Endothelial cell of umbilical vein (primary cell): ENCODE data around the gene GPATCH2L. TPM values are rescaled to one million over a fixed set of nuclear protein-coding genes. Genes with fewer than 3 reads are reported as not detected.

ENCODE experiments used
- BruUV-seq: library from RNA; stranded (reverse); fragments of 400-500 nt; replicated peaks from 2 replicates; lab custom pipeline; 2021; lab: Mats Ljungman, UMichigan
- CTCF ChIA-PET: fragments of 300-600, 350-600 bp; sonication (Branson Sonifier 250); formaldehyde crosslinking; loops from one replicate; lab custom pipeline; 2021; ENCODE audit warnings: antibody characterized with exemption, inconsistent platforms; lab: Charles Lee
- POLR2A ChIA-PET: fragments of 300-600, 350-600 bp; sonication (Branson Sonifier 250); formaldehyde crosslinking; loops from one replicate; lab custom pipeline; 2021; ENCODE audit warnings: antibody characterized with exemption, inconsistent platforms; lab: Charles Lee
- DNase-seq: peaks from one replicate; pipeline ENCODE4 v3.0.0-alpha.2; 2011; ENCODE audit warnings: low read depth, low spot score
- FAIRE-seq: peaks from 2 replicates; lab custom pipeline; 2011; peaks lifted over from hg19 to GRCh38; lab: Jason Lieb, UNC
- H2AFZ ChIP-seq: 2 replicates; pipeline ENCODE4 v1.6.0; 2012; ENCODE audit warnings: low read depth, low read length, control low read depth, inconsistent platforms
- H3K27ac ChIP-seq: 2 replicates; pipeline ENCODE4 v1.5.1; 2011; ENCODE audit warnings: low read depth, mild to moderate bottlenecking, control low read depth, low read length, moderate library complexity; ENCODE audit not compliant: insufficient read depth
- H3K27me3 ChIP-seq, 2 experiments: 2 replicates each; pipeline versions ENCODE4 v1.6.0 to v1.6.1; 2011; ENCODE audit warnings: low read length in 2 of 2, mixed read lengths in 1 of 2; ENCODE audit not compliant: control insufficient read depth in 2 of 2, insufficient read depth in 2 of 2
- H3K36me3 ChIP-seq, 2 experiments: 2 replicates in 1 of 2; 3 replicates in 1 of 2; pipeline ENCODE4 v1.5.1; 2011; ENCODE audit warnings: low read length in 2 of 2, mild to moderate bottlenecking in 1 of 2, moderate library complexity in 1 of 2; ENCODE audit not compliant: control insufficient read depth in 2 of 2, insufficient read depth in 2 of 2; ENCODE audit errors: extremely low read depth in 1 of 2
- H3K4me1 ChIP-seq: 3 replicates; pipeline ENCODE4 v1.5.1; 2011; ENCODE audit warnings: mild to moderate bottlenecking, low read length; ENCODE audit not compliant: control insufficient read depth, insufficient read depth; ENCODE audit errors: extremely low read depth
- H3K4me2 ChIP-seq: 2 replicates; pipeline ENCODE4 v1.6.1; 2011; ENCODE audit warnings: low read length, control low read depth, mixed read lengths; ENCODE audit not compliant: insufficient read depth
- H3K4me3 ChIP-seq, 3 experiments: fragments of 200-600 bp in 1 of 3; sonication (generic), shearing (Covaris generic) in 1 of 3; replicated peaks in 1 of 3; 2 replicates each; pipeline ENCODE4 v1.5.1; 2011 to 2016; ENCODE audit warnings: control low read depth in 3 of 3, low read length in 3 of 3, mild to moderate bottlenecking in 2 of 3, inconsistent platforms in 1 of 3, low read depth in 1 of 3, moderate library complexity in 1 of 3; ENCODE audit not compliant: insufficient read depth in 1 of 3
- H3K79me2 ChIP-seq: 2 replicates; pipeline ENCODE4 v1.6.0; 2012; ENCODE audit warnings: low read length, inconsistent platforms; ENCODE audit not compliant: control insufficient read depth, insufficient read depth
- H3K9ac ChIP-seq: replicated peaks from 2 replicates; pipeline ENCODE3; 2011; ENCODE audit warnings: low read length, control low read depth; ENCODE audit not compliant: insufficient read depth; ENCODE audit errors: extremely low read depth
- H3K9me1 ChIP-seq: replicated peaks from 3 replicates; pipeline ENCODE4 v1.6.0; 2011; ENCODE audit warnings: mild to moderate bottlenecking, low read length; ENCODE audit not compliant: control insufficient read depth, insufficient read depth; ENCODE audit errors: extremely low read depth
- H3K9me3 ChIP-seq: replicated peaks from 2 replicates; pipeline ENCODE4 v1.5.1; 2012; ENCODE audit warnings: low read length, inconsistent platforms; ENCODE audit not compliant: control insufficient read depth, insufficient read depth
- H4K20me1 ChIP-seq: replicated peaks from 2 replicates; pipeline ENCODE3; 2011; ENCODE audit warnings: mild to moderate bottlenecking, low read length; ENCODE audit not compliant: control insufficient read depth, insufficient read depth; ENCODE audit errors: extremely low read depth
- EZH2 ChIP-seq: IDR thresholded peaks from 2 replicates; pipeline ENCODE4 v1.6.1; 2012; ENCODE audit warnings: borderline replicate concordance, low read depth, mild to moderate bottlenecking, moderate library complexity, low read length, inconsistent platforms; ENCODE audit not compliant: severe bottlenecking
- FOS ChIP-seq: IDR thresholded peaks from 2 replicates; pipeline ENCODE4 v1.6.1; 2011; ENCODE audit warnings: mild to moderate bottlenecking, low read length, moderate library complexity, borderline replicate concordance; ENCODE audit not compliant: insufficient read depth
- GATA2 ChIP-seq: IDR thresholded peaks from 2 replicates; pipeline ENCODE4 v1.7.0; 2011; ENCODE audit warnings: low read depth, mild to moderate bottlenecking, moderate library complexity, mixed read lengths, low read length; ENCODE audit not compliant: insufficient read length, insufficient read depth
- JUN ChIP-seq: IDR thresholded peaks from 2 replicates; pipeline ENCODE4 v1.6.1; 2011; ENCODE audit warnings: borderline replicate concordance, low read depth; ENCODE audit not compliant: insufficient read length, insufficient read depth
- MAX ChIP-seq: IDR thresholded peaks from 2 replicates; pipeline ENCODE4 v1.6.1; 2011; ENCODE audit not compliant: insufficient read depth, insufficient read length
- MYC ChIP-seq: IDR thresholded peaks from one replicate; pipeline ENCODE4 v1.6.1; 2011; ENCODE audit warnings: mild to moderate bottlenecking, low read depth, low read length
- POLR2A ChIP-seq: IDR thresholded peaks from 2 replicates; pipeline ENCODE4 v1.6.1; 2012; ENCODE audit warnings: low read depth, mild to moderate bottlenecking, control low read depth, low read length
- POLR2AphosphoS5 ChIP-seq: IDR thresholded peaks from 2 replicates; pipeline ENCODE4 v1.6.1; 2012; ENCODE audit warnings: low read depth, mild to moderate bottlenecking, control low read depth, low read length, moderate library complexity; ENCODE audit not compliant: insufficient read depth
- dilution Hi-C: fragments of 300-500 bp; cut with MboI; formaldehyde crosslinking; loops from one replicate; pipeline ENCODE4 v1.15.0; 2019; ENCODE audit warnings: low sequenced_read_pairs; ENCODE audit not compliant: extremely low pct_ligation_motif_present
- intact Hi-C: fragments of 100-400 bp; cut with micrococcal nuclease; formaldehyde crosslinking; loops from one replicate; pipeline ENCODE4 v1.10.0; 2022
- polyA plus RNA-seq, 4 experiments: library from polyadenylated mRNA; depleted of rRNA in 3 of 4; stranded (reverse) in 3 of 4; unstranded in 1 of 4; fragments of >200 nt; gene quantifications; 2 replicates each; pipeline versions ENCODE4 v1.2.1 to v1.2.3, GENCODE V29; 2011 to 2012; ENCODE audit warnings: missing spikeins in 1 of 4
- total RNA-seq: library from RNA; stranded (reverse); gene quantifications from 2 replicates; pipeline ENCODE4 v1.2.3, GENCODE V29; 2021
- TF ChIP-seq, protein P1 (sequence below), 2 donors: IDR thresholded peaks; 1 replicate in 1 of 2; 2 replicates in 1 of 2; pipeline ENCODE4 v1.5.1; 2011; ENCODE audit warnings: low read length in 2 of 2, mild to moderate bottlenecking in 2 of 2, moderate library complexity in 2 of 2, control low read depth in 1 of 2, inconsistent platforms in 1 of 2, low read depth in 1 of 2; ENCODE audit not compliant: insufficient read depth in 1 of 2; ENCODE audit errors: extremely low read depth in 1 of 2

Gene GPATCH2L
- total and polyA plus RNA-seq, 2 donors (not counting 3 experiments of a cell fraction or from before 2014, with no cell fraction given): 23.3 to 40.0 TPM

- Histone ChIP-seq H3K27me3 (peaks cover 4 to 10% of the 10 kb centered on the region in 2 experiments), H3K4me2 (no peak overlapping the region), H3K9me3 (no peaks in the 10 kb centered on the region), H3K4me1 (no peaks in the 10 kb centered on the region), H4K20me1 (no peaks in the 10 kb centered on the region), H3K36me3 (no peaks in the 10 kb centered on the region), H2AFZ (no peak overlapping the region), H3K9me1 (no peaks in the 10 kb centered on the region), H3K9ac (no peak overlapping the region), H3K79me2 (no peaks in the 10 kb centered on the region), H3K27ac (no peak overlapping the region), H3K4me3 (no peak overlapping the region)
- BruUV-seq: no TSS peak
- TF ChIP-seq MYC (no peak), POLR2AphosphoS5 (no peak)
- TF ChIP-seq, protein P1, sequence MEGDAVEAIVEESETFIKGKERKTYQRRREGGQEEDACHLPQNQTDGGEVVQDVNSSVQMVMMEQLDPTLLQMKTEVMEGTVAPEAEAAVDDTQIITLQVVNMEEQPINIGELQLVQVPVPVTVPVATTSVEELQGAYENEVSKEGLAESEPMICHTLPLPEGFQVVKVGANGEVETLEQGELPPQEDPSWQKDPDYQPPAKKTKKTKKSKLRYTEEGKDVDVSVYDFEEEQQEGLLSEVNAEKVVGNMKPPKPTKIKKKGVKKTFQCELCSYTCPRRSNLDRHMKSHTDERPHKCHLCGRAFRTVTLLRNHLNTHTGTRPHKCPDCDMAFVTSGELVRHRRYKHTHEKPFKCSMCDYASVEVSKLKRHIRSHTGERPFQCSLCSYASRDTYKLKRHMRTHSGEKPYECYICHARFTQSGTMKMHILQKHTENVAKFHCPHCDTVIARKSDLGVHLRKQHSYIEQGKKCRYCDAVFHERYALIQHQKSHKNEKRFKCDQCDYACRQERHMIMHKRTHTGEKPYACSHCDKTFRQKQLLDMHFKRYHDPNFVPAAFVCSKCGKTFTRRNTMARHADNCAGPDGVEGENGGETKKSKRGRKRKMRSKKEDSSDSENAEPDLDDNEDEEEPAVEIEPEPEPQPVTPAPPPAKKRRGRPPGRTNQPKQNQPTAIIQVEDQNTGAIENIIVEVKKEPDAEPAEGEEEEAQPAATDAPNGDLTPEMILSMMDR (IDR thresholded peaks at IDR 0.05; ENCODE audit: extremely low read depth in 1 of 2, insufficient read depth in 1 of 2, low read depth in 1 of 2, low read length in 2 of 2): no peak
- dilution Hi-C loops (no loop called here), intact Hi-C loops (no loop called here)
- FAIRE-seq (no peak), DNase-seq (no peak)
- CTCF ChIA-PET: no interaction called here
- POLR2A ChIA-PET: no interaction called here
These were observed 38.7 kb upstream of the GPATCH2L start for GRCh38 chr14:76112889-76113624.

- H3K9ac ChIP-seq: no peak overlapping the region
- H3K27me3 ChIP-seq: peaks cover 4 to 10% of the 10 kb centered on the region in 2 experiments
- H3K9me3 ChIP-seq: no peaks in the 10 kb centered on the region
- FAIRE-seq (no peak), DNase-seq (no peak)
- intact Hi-C loops: no loop called here
- no peaks in the 10 kb centered on the region for H4K20me1 ChIP-seq
- dilution Hi-C loops: no loop called here
- H3K4me2 ChIP-seq: no peak overlapping the region
- H3K4me1 ChIP-seq: no peaks in the 10 kb centered on the region
- ChIA-PET CTCF (no interaction called here), POLR2A (no interaction called here)
- H2AFZ ChIP-seq: no peak overlapping the region
- H3K36me3 ChIP-seq: no peaks in the 10 kb centered on the region
- TF ChIP-seq MAX (no peak), POLR2A (no peak), JUN (no peak), EZH2 (no peak), GATA2 (no peak), FOS (no peak), POLR2AphosphoS5 (no peak), MYC (no peak)
- TF ChIP-seq, protein P1 (IDR thresholded peaks at IDR 0.05; ENCODE audit: extremely low read depth in 1 of 2, insufficient read depth in 1 of 2, low read depth in 1 of 2, low read length in 2 of 2): no peak
- no peak overlapping the region for H3K27ac ChIP-seq
- no peaks in the 10 kb centered on the region for H3K9me1 ChIP-seq
- H3K4me3 ChIP-seq: no peak overlapping the region
- BruUV-seq: no TSS peak
- no peaks in the 10 kb centered on the region for H3K79me2 ChIP-seq
These were observed 38.0 kb upstream of the GPATCH2L start for GRCh38 chr14:76113691-76114090.
